ENCODE data around the gene ZXDC. TPM values are rescaled to one million over a fixed set of nuclear protein-coding genes. Genes with fewer than 3 reads are reported as not detected.
A peak's percentile ranks its signal among the peaks of the same experiment; 100 is the strongest.

The ZXDC gene
- total and polyA plus RNA-seq, 7 donors = 10.6 to 39.5 (median 30.3) TPM

GRCh38 chr3:126394977-126395321 lies 80.7 kb downstream of the ZXDC start:
- Histone ChIP-seq H3K27me3 (ENCODE audit: insufficient read depth in 3 of 3, low read length in 2 of 3) (peaks cover 0 to 7% (median 0%) of the 10 kb centered on the region in 3 donors), H3K36me3 (ENCODE audit: insufficient read depth in 1 of 2, low read depth in 1 of 2) (no peaks in the 10 kb centered on the region), H3K4me3 (peak overlapping the region; percentile 54), H3K27ac (no peak overlapping the region), H3K9me3 (no peaks in the 10 kb centered on the region), H3K4me1 (no peaks in the 10 kb centered on the region)
- intact Hi-C loops (cut with DNase I) = loop anchor here (5.0 kb wide), 2 partner anchors 153 to 263 kb away; no protein-coding TSS in a partner anchor
- DNase-seq (no peak), ATAC-seq (peak in 2 of 4 donors; percentile 8 to 29)
- WGBS, 3 donors = 18 to 32% (median 29%) methylated on average over 10 to 30 of the region's 30 CpGs
- no peak for TF ChIP-seq CTCF (IDR thresholded peaks at IDR 0.05)

- Histone ChIP-seq H3K4me1 (no peaks in the 10 kb centered on the region), H3K27ac (no peak within 1 kb of the TSS), H3K4me3 (peak within 1 kb of the TSS; percentile 54), H3K27me3 (ENCODE audit: insufficient read depth in 3 of 3, low read length in 2 of 3) (peaks cover 0 to 7% (median 0%) of the 10 kb centered on the region in 3 donors), H3K36me3 (ENCODE audit: insufficient read depth in 1 of 2, low read depth in 1 of 2) (no peaks in the 10 kb centered on the region), H3K9me3 (no peaks in the 10 kb centered on the region)
- peak; percentile 36 to 57 (median 45) for ATAC-seq
- DNase-seq = peak in 1 of 2 donors; percentile 57
- intact Hi-C loops (cut with DNase I) = loop anchor here (5.0 kb wide), 2 partner anchors 152 to 262 kb away; no protein-coding TSS in a partner anchor
- TF ChIP-seq CTCF (IDR thresholded peaks at IDR 0.05) = no peak
- WGBS, 3 donors = 31 to 38% (median 32%) methylated on average over 40 to 43 of the region's 43 CpGs
Observed at GRCh38 chr3:126394179-126394976, 81.3 kb downstream of the ZXDC start, which contains the start of gene CFAP100. CFAP100 (plus strand) TSS chr3:126394909; CDS start chr3:126396001, 1,092 bp downstream.

- intact Hi-C loops (cut with DNase I) = loop anchor here (5.0 kb wide), 2 partner anchors 151 to 261 kb away; no protein-coding TSS in a partner anchor
Observed at GRCh38 chr3:126393563-126393962, 82.1 kb downstream of the ZXDC start.

GRCh38 chr3:126392246-126392645 lies 83.4 kb downstream of the ZXDC start:
- Histone ChIP-seq H3K27ac (no peak overlapping the region), H3K27me3 (ENCODE audit: insufficient read depth in 3 of 3, low read length in 2 of 3) (peaks cover 0 to 7% (median 0%) of the 10 kb centered on the region in 3 donors), H3K36me3 (ENCODE audit: insufficient read depth in 1 of 2, low read depth in 1 of 2) (no peaks in the 10 kb centered on the region), H3K4me3 (no peak overlapping the region), H3K9me3 (no peaks in the 10 kb centered on the region), H3K4me1 (peaks cover 5% of the 10 kb centered on the region)
- TF ChIP-seq CTCF (IDR thresholded peaks at IDR 0.05) = no peak
- intact Hi-C loops (cut with DNase I) = loop anchor here (5.0 kb wide), 2 partner anchors 150 to 260 kb away; no protein-coding TSS in a partner anchor
- ATAC-seq (no peak), DNase-seq (no peak)
- WGBS, 3 donors = 81 to 88% (median 82%) methylated on average over 12 of the region's 12 CpGs

More at GRCh38 chr3:126393563-126393962, 82.1 kb downstream of the ZXDC start:
- Histone ChIP-seq H3K4me3 (no peak overlapping the region), H3K36me3 (ENCODE audit: insufficient read depth in 1 of 2, low read depth in 1 of 2) (no peaks in the 10 kb centered on the region), H3K4me1 (peaks cover 5% of the 10 kb centered on the region), H3K27me3 (ENCODE audit: insufficient read depth in 3 of 3, low read length in 2 of 3) (peaks cover 0 to 7% (median 0%) of the 10 kb centered on the region in 3 donors), H3K27ac (no peak overlapping the region), H3K9me3 (no peaks in the 10 kb centered on the region)
- ATAC-seq = no peak
- no peak for TF ChIP-seq CTCF (IDR thresholded peaks at IDR 0.05)
- DNase-seq = no peak
- WGBS, 3 donors = 89 to 95% (median 93%) methylated on average over 4 of the region's 4 CpGs

Measured in psoas muscle (tissue), 8 donors.